SK-N-SH (cell line): ENCODE measurements around the gene RSRC2. TPM values are rescaled to one million over a fixed set of nuclear protein-coding genes. Genes with fewer than 3 reads are reported as not detected.
"Not testable (repeated sequence)": the region's sequence is repeated elsewhere in the genome, so short reads cannot be mapped to it uniquely, and the experiment has no call there.

Experiments
- CTCF ChIA-PET: fragments of 300-600, 350-600 bp; formaldehyde crosslinking; extraction: SDS; loops from one replicate; lab custom pipeline; 2021; lab: Yijun Ruan, JAX
- POLR2A ChIA-PET: fragments of 350-600 bp; sonication (Branson Sonifier 250); formaldehyde crosslinking; extraction: SDS; loops from one replicate; lab custom pipeline; 2020; ENCODE audit warnings: antibody characterized with exemption, inconsistent platforms; lab: Yijun Ruan, JAX
- DNase-seq: peaks from one replicate; pipeline ENCODE4 v3.0.0; 2012
- H2AFZ ChIP-seq: fragments of 200-600 bp; sonication (generic); 2 replicates; pipeline ENCODE4 v1.8.1; 2016; ENCODE audit warnings: antibody characterized with exemption, mild to moderate bottlenecking, low read depth
- H3F3A ChIP-seq: fragments of 200-600 bp; sonication (generic); replicated peaks from 2 replicates; pipeline ENCODE3; 2016; ENCODE audit warnings: antibody characterized with exemption, mild to moderate bottlenecking; ENCODE audit not compliant: insufficient read depth
- H3K27ac ChIP-seq, 2 experiments: fragments of 200-500 bp in 1 of 2; fragments of 200-600 bp in 1 of 2; sonication (Bioruptor generic) in 1 of 2; sonication (generic), shearing (Covaris generic) in 1 of 2; 2 replicates each; pipeline versions ENCODE4 v1.5.1 to v1.6.1; 2014 to 2016; ENCODE audit warnings: low read depth in 2 of 2, inconsistent platforms in 1 of 2, low read length in 1 of 2, mild to moderate bottlenecking in 1 of 2, mixed read lengths in 1 of 2
- H3K27me3 ChIP-seq: fragments of 200-600 bp; sonication (generic), shearing (Covaris generic); 2 replicates; pipeline ENCODE4 v1.6.1; 2016; ENCODE audit warnings: mixed run types; ENCODE audit not compliant: insufficient read depth
- H3K36me3 ChIP-seq, 2 experiments: fragments of 200-500 bp in 1 of 2; fragments of 200-600 bp in 1 of 2; sonication (Bioruptor generic) in 1 of 2; sonication (generic) in 1 of 2; replicated peaks in 1 of 2; 2 replicates each; pipeline versions ENCODE3 to v1.5.1; 2014 to 2016; ENCODE audit warnings: low read length in 1 of 2, mild to moderate bottlenecking in 1 of 2; ENCODE audit not compliant: insufficient read depth in 2 of 2, control insufficient read depth in 1 of 2
- H3K4me1 ChIP-seq, 2 experiments: fragments of 200-500 bp in 1 of 2; fragments of 200-600 bp in 1 of 2; sonication (Bioruptor generic) in 1 of 2; sonication (generic), shearing (Covaris generic) in 1 of 2; 2 replicates each; pipeline versions ENCODE4 v1.5.1 to v1.6.1; 2014 to 2016; ENCODE audit warnings: low read depth in 1 of 2, low read length in 1 of 2, mixed run types in 1 of 2; ENCODE audit not compliant: insufficient read depth in 2 of 2, control insufficient read depth in 1 of 2
- H3K4me2 ChIP-seq: fragments of 200-600 bp; sonication (generic), shearing (Covaris generic); 2 replicates; pipeline ENCODE4 v1.6.1; 2017; ENCODE audit warnings: mixed run types
- H3K4me3 ChIP-seq, 2 experiments: fragments of 200-500 bp in 1 of 2; fragments of 200-600 bp in 1 of 2; sonication (Bioruptor generic) in 1 of 2; sonication (generic), shearing (Covaris generic) in 1 of 2; 2 replicates each; pipeline versions ENCODE4 v1.5.1 to v1.8.1; 2014 to 2016; ENCODE audit warnings: low read depth in 2 of 2, inconsistent platforms in 1 of 2, low read length in 1 of 2, mild to moderate bottlenecking in 1 of 2, mixed read lengths in 1 of 2, moderate library complexity in 1 of 2
- H3K79me2 ChIP-seq: fragments of 200-600 bp; sonication (generic); 2 replicates; pipeline ENCODE4 v1.8.1; 2017; ENCODE audit warnings: mild to moderate bottlenecking; ENCODE audit not compliant: insufficient read depth
- H3K9ac ChIP-seq: fragments of 200-600 bp; sonication (generic); 2 replicates; pipeline ENCODE4 v1.6.1; 2017; ENCODE audit warnings: mixed run types
- H3K9me2 ChIP-seq: fragments of 200-600 bp; sonication (generic); 2 replicates; pipeline ENCODE4 v1.6.1; 2017; ENCODE audit warnings: mixed run types
- H3K9me3 ChIP-seq: fragments of 200-600 bp; sonication (generic); 2 replicates; pipeline ENCODE4 v1.6.1; 2017; ENCODE audit warnings: mixed run types, mild to moderate bottlenecking, moderate library complexity
- H4K20me1 ChIP-seq: fragments of 200-600 bp; sonication (generic); 2 replicates; pipeline ENCODE4 v1.6.1; 2017; ENCODE audit warnings: mild to moderate bottlenecking, mixed run types; ENCODE audit not compliant: insufficient read depth
- ELF1 ChIP-seq: IDR thresholded peaks from 2 replicates; pipeline ENCODE4 v1.4.0; 2012
- EZH2phosphoT487 ChIP-seq: fragments of 200-600 bp; sonication (generic); IDR thresholded peaks from 2 replicates; pipeline ENCODE4 v1.6.1; 2017; ENCODE audit warnings: low read depth, mixed run types, mild to moderate bottlenecking, antibody characterized with exemption, moderate library complexity, borderline replicate concordance
- FOSL2 ChIP-seq: IDR thresholded peaks from 2 replicates; pipeline ENCODE4 v1.4.0; 2012; ENCODE audit warnings: low read depth, mild to moderate bottlenecking, moderate library complexity, borderline replicate concordance
- FOXM1 ChIP-seq: IDR thresholded peaks from 2 replicates; pipeline ENCODE4 v1.4.0; 2012; ENCODE audit warnings: low read depth, mild to moderate bottlenecking
- JUND ChIP-seq: IDR thresholded peaks from 2 replicates; pipeline ENCODE4 v1.4.0; 2012
- MEF2A ChIP-seq: IDR thresholded peaks from 2 replicates; pipeline ENCODE4 v1.4.0; 2012; ENCODE audit warnings: low read depth, borderline replicate concordance
- NRF1 ChIP-seq: IDR thresholded peaks from 2 replicates; pipeline ENCODE4 v1.6.1; 2012; ENCODE audit warnings: low read depth, mild to moderate bottlenecking, low read length
- PBX3 ChIP-seq: IDR thresholded peaks from 2 replicates; pipeline ENCODE4; 2012
- RAD21 ChIP-seq: IDR thresholded peaks from 2 replicates; pipeline ENCODE4 v1.6.1; 2012; ENCODE audit warnings: mild to moderate bottlenecking, low read length
- RCOR1 ChIP-seq: fragments of 150-350 bp; IDR thresholded peaks from 2 replicates; pipeline ENCODE4 v1.6.1; 2017; ENCODE audit warnings: antibody characterized with exemption, low read length
- SMC3 ChIP-seq: IDR thresholded peaks from 2 replicates; pipeline ENCODE4 v1.6.1; 2012; ENCODE audit warnings: low read depth, low read length, improper control_type of control experiment
- TAF1 ChIP-seq: IDR thresholded peaks from 2 replicates; pipeline ENCODE4 v1.6.1; 2012; ENCODE audit warnings: low read depth, mild to moderate bottlenecking, low read length, moderate library complexity, borderline replicate concordance
- TEAD4 ChIP-seq: IDR thresholded peaks from 2 replicates; pipeline ENCODE4 v1.4.0; 2012; ENCODE audit warnings: mild to moderate bottlenecking, borderline replicate concordance; ENCODE audit not compliant: insufficient read depth
- USF2 ChIP-seq: fragments of 150-350 bp; IDR thresholded peaks from 2 replicates; pipeline ENCODE4 v1.6.1; 2017; ENCODE audit warnings: antibody characterized with exemption, low read length, low read depth, borderline replicate concordance
- YY1 ChIP-seq: IDR thresholded peaks from 2 replicates; pipeline ENCODE4 v1.4.0; 2012; ENCODE audit warnings: low read depth, mild to moderate bottlenecking
- ZBTB33 ChIP-seq: IDR thresholded peaks from 2 replicates; pipeline ENCODE4 v1.4.0; 2012; ENCODE audit warnings: low read depth, borderline replicate concordance
- WGBS: methylation state at CpG from one replicate; pipeline ENCODE4 v1.1.6; 2017; ENCODE audit warnings: low lambda C conversion rate; 5-methylcytosine and 5-hydroxymethylcytosine counted together
- polyA plus RNA-seq, 3 experiments: library from polyadenylated mRNA; depleted of rRNA; stranded (reverse); fragments of >200 nt; gene quantifications; 2 replicates each; pipeline ENCODE4 v1.2.3, GENCODE V29; 2012

RSRC2 gene
- polyA plus RNA-seq, 1 of the 3 experiments (the other 2 are of a cell fraction) = 24.8 TPM

GRCh38 chr12:122495258-122495657 lies 31.5 kb downstream of the RSRC2 start:
- Histone ChIP-seq H3K9me3 (no peaks in the 10 kb centered on the region), H3K9ac (no peak overlapping the region), H3K27me3 (no peaks in the 10 kb centered on the region), H3K79me2 (peaks cover 82% of the 10 kb centered on the region), H3K4me2 (no peak overlapping the region), H3K4me1 (peaks cover 0 to 8% of the 10 kb centered on the region in 2 experiments; a peak in 2 of 4 replicates), H4K20me1 (no peaks in the 10 kb centered on the region), H3K4me3 (no peak overlapping the region), H3K36me3 (peaks cover 17 to 52% of the 10 kb centered on the region in 2 experiments), H3K27ac (no peak overlapping the region), H3K9me2 (no peaks in the 10 kb centered on the region), H3F3A (no peaks in the 10 kb centered on the region), H2AFZ (no peak overlapping the region)
- no peak for DNase-seq
- CTCF ChIA-PET = no interaction called here
- TF ChIP-seq RAD21 (no peak), JUND (no peak), FOXM1 (no peak), EZH2phosphoT487 (no peak), PBX3 (no peak), NRF1 (no peak), TAF1 (no peak), FOSL2 (no peak), SMC3 (no peak), ZBTB33 (no peak), YY1 (no peak), MEF2A (no peak), RCOR1 (no peak), TEAD4 (no peak), ELF1 (no peak), USF2 (no peak)
- WGBS = 91% methylated on average over 7 of the region's 7 CpGs
- POLR2A ChIA-PET = no interaction called here

GRCh38 chr12:122493222-122493621 lies 33.5 kb downstream of the RSRC2 start:
- DNase-seq, H3K9me2 ChIP-seq, H3K27ac ChIP-seq, H3K9ac ChIP-seq, H3K4me2 ChIP-seq, H3K9me3 ChIP-seq, H3K4me3 ChIP-seq, H3K27me3 ChIP-seq, POLR2A ChIA-PET, H3K4me1 ChIP-seq, H4K20me1 ChIP-seq, H2AFZ ChIP-seq, H3F3A ChIP-seq: not testable (repeated sequence)
- CTCF ChIA-PET = interaction anchor here (0.6 to 2.9 kb wide), 2 partner anchors 22 to 73 kb away, joined by 3 to 9 read pairs; no protein-coding TSS in a partner anchor
- H3K79me2 ChIP-seq = peaks cover 71% of the 10 kb centered on the region
- WGBS = 84% methylated on average over 6 of the region's 6 CpGs
- H3K36me3 ChIP-seq = peaks cover 31 to 71% of the 10 kb centered on the region in 2 experiments
